Measurements from ENCODE around the gene ERN1. TPM values are rescaled to one million over a fixed set of nuclear protein-coding genes. Genes with fewer than 3 reads are reported as not detected.
"Not testable (repeated sequence)": the region's sequence is repeated elsewhere in the genome, so short reads cannot be mapped to it uniquely, and the experiment has no call there.

The ERN1 gene
- total RNA-seq, 1 experiment from 2014 or later = 8.0 TPM

DNA sequence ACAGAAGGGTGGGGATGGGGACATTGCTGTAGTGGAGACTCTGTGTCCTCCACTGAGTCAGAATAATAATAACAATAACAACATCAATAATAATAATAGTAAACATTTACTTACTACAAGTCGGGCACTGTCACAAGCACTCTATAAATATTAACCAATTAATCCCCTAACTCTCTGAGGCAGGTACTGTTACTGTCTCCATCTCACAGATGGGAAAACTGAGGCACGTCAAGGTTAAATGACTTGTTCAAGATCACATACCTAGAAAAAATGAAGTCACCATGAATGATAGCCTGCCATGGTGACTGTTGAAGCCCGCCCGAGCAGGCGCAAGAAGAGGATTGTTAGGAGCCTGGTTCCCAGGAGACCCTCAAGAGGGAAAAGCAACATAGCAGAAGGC is 121.6 kb downstream of the ERN1 start:
- TF ChIP-seq, protein P1, sequence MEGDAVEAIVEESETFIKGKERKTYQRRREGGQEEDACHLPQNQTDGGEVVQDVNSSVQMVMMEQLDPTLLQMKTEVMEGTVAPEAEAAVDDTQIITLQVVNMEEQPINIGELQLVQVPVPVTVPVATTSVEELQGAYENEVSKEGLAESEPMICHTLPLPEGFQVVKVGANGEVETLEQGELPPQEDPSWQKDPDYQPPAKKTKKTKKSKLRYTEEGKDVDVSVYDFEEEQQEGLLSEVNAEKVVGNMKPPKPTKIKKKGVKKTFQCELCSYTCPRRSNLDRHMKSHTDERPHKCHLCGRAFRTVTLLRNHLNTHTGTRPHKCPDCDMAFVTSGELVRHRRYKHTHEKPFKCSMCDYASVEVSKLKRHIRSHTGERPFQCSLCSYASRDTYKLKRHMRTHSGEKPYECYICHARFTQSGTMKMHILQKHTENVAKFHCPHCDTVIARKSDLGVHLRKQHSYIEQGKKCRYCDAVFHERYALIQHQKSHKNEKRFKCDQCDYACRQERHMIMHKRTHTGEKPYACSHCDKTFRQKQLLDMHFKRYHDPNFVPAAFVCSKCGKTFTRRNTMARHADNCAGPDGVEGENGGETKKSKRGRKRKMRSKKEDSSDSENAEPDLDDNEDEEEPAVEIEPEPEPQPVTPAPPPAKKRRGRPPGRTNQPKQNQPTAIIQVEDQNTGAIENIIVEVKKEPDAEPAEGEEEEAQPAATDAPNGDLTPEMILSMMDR (conservative IDR thresholded peaks at IDR 0.05; ENCODE audit: low read depth, low read length) = no peak
- TF ChIP-seq EZH2 (IDR thresholded peaks at IDR 0.05; ENCODE audit: borderline replicate concordance, low read depth, low read length, poor library complexity, severe bottlenecking) = no peak
- CTCF ChIA-PET = no interaction called here
- H3K36me3 ChIP-seq (ENCODE audit: insufficient read depth, low read length, poor library complexity, severe bottlenecking) = no peaks in the 10 kb centered on the region
- H3K9me3 ChIP-seq (ENCODE audit: low read depth, low read length, poor library complexity, severe bottlenecking) = no peaks in the 10 kb centered on the region
- H3K4me3 ChIP-seq (ENCODE audit: low read depth, low read length, poor library complexity, severe bottlenecking) = no peak overlapping the region
- no peaks in the 10 kb centered on the region for H3K4me1 ChIP-seq (ENCODE audit: insufficient read depth, low read length, poor library complexity, severe bottlenecking)
- no peak for DNase-seq (ENCODE audit: low spot score)
- intact Hi-C loops (cut with micrococcal nuclease; ENCODE audit: unreplicated experiment) = no loop called here
- BruUV-seq (replicated peaks) = no TSS peak
- POLR2A ChIA-PET (ENCODE audit: low non-redundant PET) = no interaction called here
- H3K27me3 ChIP-seq (replicated peaks; ENCODE audit: insufficient read depth, low read depth, low read length, poor library complexity) = peaks cover 3% of the 10 kb centered on the region
- H3K27ac ChIP-seq (ENCODE audit: low read depth, low read length, poor library complexity, severe bottlenecking) = no peak overlapping the region

DNA sequence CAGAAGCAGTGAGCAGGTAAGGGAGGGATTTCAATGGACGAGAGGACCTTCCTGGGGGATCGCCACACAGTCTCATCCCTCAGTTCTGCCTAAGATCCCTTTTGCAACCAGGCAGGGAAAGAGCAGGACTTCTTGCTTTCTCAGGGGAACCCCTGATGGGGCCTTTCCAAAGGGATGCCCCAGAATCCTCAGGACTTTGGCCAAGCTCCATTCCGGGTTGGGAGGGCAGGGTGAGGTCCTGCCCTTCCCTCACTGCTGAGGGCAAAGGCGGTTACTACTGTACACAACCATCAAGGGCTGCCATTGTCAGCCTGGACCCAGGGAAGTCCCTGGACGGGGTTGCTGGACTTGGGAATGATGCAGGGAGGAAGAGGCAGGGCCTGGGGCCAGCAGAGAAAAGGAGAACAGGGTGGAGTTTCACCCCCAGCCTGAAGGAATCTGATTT is 122.1 kb downstream of the ERN1 start:
- H3K4me1 ChIP-seq (ENCODE audit: insufficient read depth, low read length, poor library complexity, severe bottlenecking) = no peaks in the 10 kb centered on the region
- ChIA-PET POLR2A (ENCODE audit: low non-redundant PET) (interaction anchor here (0.6 kb wide), 1 partner anchor 144 kb away, joined by 4 read pairs; no protein-coding TSS in a partner anchor), CTCF (no interaction called here)
- no peak for DNase-seq (ENCODE audit: low spot score)
- peaks cover 3% of the 10 kb centered on the region for H3K27me3 ChIP-seq (replicated peaks; ENCODE audit: insufficient read depth, low read depth, low read length, poor library complexity)
- H3K27ac ChIP-seq (ENCODE audit: low read depth, low read length, poor library complexity, severe bottlenecking) = no peak overlapping the region
- no peak overlapping the region for H3K4me3 ChIP-seq (ENCODE audit: low read depth, low read length, poor library complexity, severe bottlenecking)
- TF ChIP-seq, protein P1 (conservative IDR thresholded peaks at IDR 0.05; ENCODE audit: low read depth, low read length) = no peak
- TF ChIP-seq EZH2 (IDR thresholded peaks at IDR 0.05; ENCODE audit: borderline replicate concordance, low read depth, low read length, poor library complexity, severe bottlenecking) = no peak
- no peaks in the 10 kb centered on the region for H3K36me3 ChIP-seq (ENCODE audit: insufficient read depth, low read length, poor library complexity, severe bottlenecking)
- intact Hi-C loops (cut with micrococcal nuclease; ENCODE audit: unreplicated experiment) = no loop called here
- BruUV-seq (replicated peaks) = no TSS peak
- no peaks in the 10 kb centered on the region for H3K9me3 ChIP-seq (ENCODE audit: low read depth, low read length, poor library complexity, severe bottlenecking)

DNA sequence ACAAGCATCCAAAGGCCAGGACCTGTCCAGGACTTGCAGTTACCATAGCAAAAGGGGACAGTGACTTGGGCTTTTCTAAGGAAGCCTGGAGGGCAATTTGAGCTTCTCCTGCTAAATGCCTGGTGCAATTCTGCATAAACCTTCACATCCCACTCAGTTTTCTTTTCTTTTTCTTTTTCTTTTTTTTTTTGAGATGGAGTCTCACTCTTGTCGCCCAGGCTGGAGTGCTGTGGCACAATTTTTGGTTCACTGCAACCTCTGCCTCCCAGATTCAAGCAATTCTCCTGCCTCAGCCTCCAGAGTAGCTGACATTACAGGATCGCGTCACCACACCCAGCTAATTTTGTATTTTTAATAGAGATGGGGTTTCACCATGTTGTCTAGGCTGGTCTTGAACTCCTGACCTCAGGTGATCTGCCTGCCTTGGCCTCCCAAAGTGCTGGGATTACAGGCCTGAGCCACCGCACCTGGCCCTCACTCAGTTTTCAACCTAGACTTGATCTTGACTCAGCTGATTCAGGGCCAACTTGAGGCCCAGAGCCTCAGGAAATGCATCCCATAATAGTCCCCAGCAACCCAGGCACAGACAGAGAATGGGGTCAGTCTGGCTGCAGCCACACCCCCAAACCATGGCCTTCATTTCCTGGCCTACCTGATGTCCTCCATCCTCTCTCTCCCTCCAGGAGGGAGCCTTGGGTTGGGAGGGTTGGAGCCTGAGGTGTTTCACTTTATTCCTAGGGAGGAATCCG is 122.7 kb downstream of the ERN1 start:
- CTCF ChIA-PET; intact Hi-C loops (cut with micrococcal nuclease; ENCODE audit: unreplicated experiment); H3K4me1 ChIP-seq (ENCODE audit: insufficient read depth, low read length, poor library complexity, severe bottlenecking); H3K27me3 ChIP-seq (replicated peaks; ENCODE audit: insufficient read depth, low read depth, low read length, poor library complexity); H3K9me3 ChIP-seq (ENCODE audit: low read depth, low read length, poor library complexity, severe bottlenecking); BruUV-seq (replicated peaks); H3K36me3 ChIP-seq (ENCODE audit: insufficient read depth, low read length, poor library complexity, severe bottlenecking); DNase-seq (ENCODE audit: low spot score); H3K4me3 ChIP-seq (ENCODE audit: low read depth, low read length, poor library complexity, severe bottlenecking); H3K27ac ChIP-seq (ENCODE audit: low read depth, low read length, poor library complexity, severe bottlenecking): not testable (repeated sequence)
- POLR2A ChIA-PET (ENCODE audit: low non-redundant PET) = interaction anchor here (0.6 kb wide), 1 partner anchor 145 kb away, joined by 4 read pairs; no protein-coding TSS in a partner anchor
